ENCODE measurements around the gene CLEC10A. TPM values are rescaled to one million over a fixed set of nuclear protein-coding genes. Genes with fewer than 3 reads are reported as not detected.
"Not testable (repeated sequence)": the region's sequence is repeated elsewhere in the genome, so short reads cannot be mapped to it uniquely, and the experiment has no call there.

The CLEC10A gene, protein sequence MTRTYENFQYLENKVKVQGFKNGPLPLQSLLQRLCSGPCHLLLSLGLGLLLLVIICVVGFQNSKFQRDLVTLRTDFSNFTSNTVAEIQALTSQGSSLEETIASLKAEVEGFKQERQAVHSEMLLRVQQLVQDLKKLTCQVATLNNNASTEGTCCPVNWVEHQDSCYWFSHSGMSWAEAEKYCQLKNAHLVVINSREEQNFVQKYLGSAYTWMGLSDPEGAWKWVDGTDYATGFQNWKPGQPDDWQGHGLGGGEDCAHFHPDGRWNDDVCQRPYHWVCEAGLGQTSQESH
- 1 to 10 TPM; 7.8 to 9.6 TPM for total RNA-seq
- polyA plus RNA-seq (ENCODE audit: insufficient read length in 6 of 6): 1 to 10 TPM; 2.0 to 3.6 (median 3.6) TPM
- long read RNA-seq, donor 1, partial matches to known transcripts: 0 of 4 reads
- long read RNA-seq, donor 1, other reads (novel, unspliced or antisense): 0 of 4 reads
- long read RNA-seq, donor 2, partial matches to known transcripts: 0 of 1 reads
- long read RNA-seq, donor 2, other reads (novel, unspliced or antisense): 0 of 1 reads
- long read RNA-seq, donor 3: 0 reads
- long read RNA-seq, donor 4, transcript CLEC10A-202 (9 exons, 1,646 nt): major isoform, 6 of 11 reads
- long read RNA-seq, donor 4, partial matches to known transcripts: 1 of 11 reads
- long read RNA-seq, donor 4, other reads (novel, unspliced or antisense): 1 of 11 reads
- long read RNA-seq, donor 5, partial matches to known transcripts: 0 of 2 reads
- long read RNA-seq, donor 5, other reads (novel, unspliced or antisense): 0 of 2 reads
- long read RNA-seq, donor 6, partial matches to known transcripts: 0 of 1 reads
- long read RNA-seq, donor 6, other reads (novel, unspliced or antisense): 0 of 1 reads
- long read RNA-seq, donor 7, partial matches to known transcripts: 0 of 1 reads
- long read RNA-seq, donor 7, other reads (novel, unspliced or antisense): 0 of 1 reads
- long read RNA-seq, donor 8, partial matches to known transcripts: 0 of 1 reads
- long read RNA-seq, donor 8, other reads (novel, unspliced or antisense): 0 of 1 reads
- long read RNA-seq, donor 9: 0 reads
- long read RNA-seq, donor 10, partial matches to known transcripts: 0 of 9 reads
- long read RNA-seq, donor 10, other reads (novel, unspliced or antisense): 2 of 9 reads
- long read RNA-seq, donor 11: 0 reads
- long read RNA-seq, donor 12: 0 reads

DNA sequence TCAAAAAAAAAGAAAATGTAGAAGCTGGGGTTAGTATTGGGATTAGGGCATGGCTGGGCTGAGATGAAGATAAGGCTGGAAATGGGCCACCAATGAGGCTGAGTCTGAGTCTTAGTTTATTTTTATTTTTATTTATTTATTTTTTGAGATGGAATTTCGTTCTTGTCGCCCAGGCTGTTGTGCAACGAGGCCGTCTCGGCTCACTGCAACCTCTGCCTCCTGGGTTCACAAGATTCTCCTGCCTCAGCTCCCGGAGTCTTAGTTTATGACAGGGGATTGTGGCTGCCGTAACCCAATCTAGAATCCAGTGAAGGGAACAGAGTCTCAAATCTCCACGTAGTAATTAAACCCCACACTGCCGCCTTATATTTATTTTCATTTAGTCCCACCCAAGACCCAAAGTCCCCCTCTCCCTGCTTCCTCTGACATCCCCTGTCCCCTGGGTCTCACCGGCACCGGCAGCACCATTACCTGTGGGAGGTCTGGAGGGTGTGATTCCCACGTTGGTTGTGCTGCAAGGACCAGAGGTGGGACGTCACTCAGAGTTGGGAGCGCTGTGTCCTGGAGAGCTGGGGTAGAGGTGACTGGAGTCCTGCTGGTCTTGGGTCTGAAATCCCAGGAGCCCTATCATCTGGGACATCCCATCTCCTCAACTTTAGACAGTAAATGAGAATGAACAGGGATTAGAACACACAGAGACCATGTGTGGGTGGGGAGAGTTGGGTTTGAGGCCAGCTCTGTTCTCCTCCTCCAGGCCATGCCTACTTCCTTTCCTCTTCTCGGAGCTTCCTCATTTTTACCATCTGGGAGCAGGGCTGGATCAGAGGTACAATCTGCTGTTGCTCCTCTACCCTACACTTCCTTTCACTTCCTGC is at the start of gene CLEC10A:
TSS of gene CLEC10A (minus strand) at position 671 of the 875 bp plus-strand sequence. CDS start 1,439 bp downstream, outside the sequence.
- ATAC-seq: peak; percentile 59
- Histone ChIP-seq H3K36me3 (no peaks in the 10 kb centered on the region), H3K9me3 (no peaks in the 10 kb centered on the region), H3K27ac (no peak within 1 kb of the TSS), H3K27me3 (no peaks in the 10 kb centered on the region), H3K4me3 (peak within 1 kb of the TSS in 1 of 2 donors; percentile 18), H3K4me1 (peaks cover 0 to 15% of the 10 kb centered on the region in 2 donors)
- TF ChIP-seq, protein P1, sequence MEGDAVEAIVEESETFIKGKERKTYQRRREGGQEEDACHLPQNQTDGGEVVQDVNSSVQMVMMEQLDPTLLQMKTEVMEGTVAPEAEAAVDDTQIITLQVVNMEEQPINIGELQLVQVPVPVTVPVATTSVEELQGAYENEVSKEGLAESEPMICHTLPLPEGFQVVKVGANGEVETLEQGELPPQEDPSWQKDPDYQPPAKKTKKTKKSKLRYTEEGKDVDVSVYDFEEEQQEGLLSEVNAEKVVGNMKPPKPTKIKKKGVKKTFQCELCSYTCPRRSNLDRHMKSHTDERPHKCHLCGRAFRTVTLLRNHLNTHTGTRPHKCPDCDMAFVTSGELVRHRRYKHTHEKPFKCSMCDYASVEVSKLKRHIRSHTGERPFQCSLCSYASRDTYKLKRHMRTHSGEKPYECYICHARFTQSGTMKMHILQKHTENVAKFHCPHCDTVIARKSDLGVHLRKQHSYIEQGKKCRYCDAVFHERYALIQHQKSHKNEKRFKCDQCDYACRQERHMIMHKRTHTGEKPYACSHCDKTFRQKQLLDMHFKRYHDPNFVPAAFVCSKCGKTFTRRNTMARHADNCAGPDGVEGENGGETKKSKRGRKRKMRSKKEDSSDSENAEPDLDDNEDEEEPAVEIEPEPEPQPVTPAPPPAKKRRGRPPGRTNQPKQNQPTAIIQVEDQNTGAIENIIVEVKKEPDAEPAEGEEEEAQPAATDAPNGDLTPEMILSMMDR (IDR thresholded peaks at IDR 0.05): no peak
- intact Hi-C loops (cut with DNase I): no loop called here
- DNase-seq: no peak

DNA sequence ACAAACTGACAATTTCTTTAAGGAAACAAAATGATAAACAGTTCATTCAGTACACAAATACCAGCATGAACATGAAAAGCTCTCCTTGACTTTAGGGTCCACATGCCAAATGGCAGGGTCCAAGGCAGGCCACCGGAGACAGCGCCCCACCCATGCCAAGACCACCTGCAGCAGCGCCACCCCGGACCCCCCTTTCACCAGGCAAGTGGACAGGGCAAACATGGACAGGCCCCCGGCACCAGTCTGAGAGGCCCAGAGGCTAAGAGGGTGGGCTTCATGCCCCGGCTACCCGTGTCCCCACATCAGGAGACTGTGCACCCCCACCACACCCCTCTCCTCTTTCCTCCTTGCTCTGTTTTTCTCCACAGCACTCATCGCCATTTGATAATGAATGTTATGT is 49.3 kb upstream of the CLEC10A start:
- TF ChIP-seq, protein P1 (IDR thresholded peaks at IDR 0.05): no peak
- H3K36me3 ChIP-seq: no peaks in the 10 kb centered on the region
- no peak for ATAC-seq
- intact Hi-C loops (cut with DNase I): no loop called here
- H3K9me3 ChIP-seq: no peaks in the 10 kb centered on the region
- peaks cover 0 to 23% of the 10 kb centered on the region in 2 donors for H3K4me1 ChIP-seq
- peaks cover 0 to 31% of the 10 kb centered on the region in 2 donors for H3K27me3 ChIP-seq
- no peak overlapping the region for H3K4me3 ChIP-seq
- no peak overlapping the region for H3K27ac ChIP-seq
- DNase-seq: peak in 1 of 4 donors; percentile 66

DNA sequence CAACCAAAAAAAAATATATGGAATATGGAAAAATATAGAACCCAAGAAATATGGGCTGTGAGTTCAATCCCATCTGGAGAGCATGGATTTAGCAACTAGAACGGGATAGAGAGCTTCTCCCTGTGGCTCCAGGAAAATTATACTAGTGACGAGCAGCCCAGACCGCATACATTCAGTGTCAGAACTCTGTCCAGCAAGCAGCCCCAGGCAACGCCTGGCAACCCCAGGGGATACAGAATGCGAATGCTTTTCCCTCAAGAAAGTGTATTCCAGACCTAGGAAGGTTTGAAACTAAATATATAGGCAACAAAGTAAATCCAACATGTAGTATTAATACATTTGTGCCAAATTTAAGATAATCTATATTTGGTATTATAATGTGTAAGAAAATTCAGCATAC is 48.1 kb upstream of the CLEC10A start:
- H3K27me3 ChIP-seq: peaks cover 0 to 22% of the 10 kb centered on the region in 2 donors
- ATAC-seq (no peak), DNase-seq (peak in 1 of 4 donors; percentile 29)
- no peak overlapping the region for H3K27ac ChIP-seq
- TF ChIP-seq, protein P1 (IDR thresholded peaks at IDR 0.05): no peak
- H3K9me3 ChIP-seq: no peaks in the 10 kb centered on the region
- H3K4me1 ChIP-seq: peaks cover 0 to 13% of the 10 kb centered on the region in 2 donors
- intact Hi-C loops (cut with DNase I): no loop called here
- H3K36me3 ChIP-seq: no peaks in the 10 kb centered on the region
- H3K4me3 ChIP-seq: no peak overlapping the region

DNA sequence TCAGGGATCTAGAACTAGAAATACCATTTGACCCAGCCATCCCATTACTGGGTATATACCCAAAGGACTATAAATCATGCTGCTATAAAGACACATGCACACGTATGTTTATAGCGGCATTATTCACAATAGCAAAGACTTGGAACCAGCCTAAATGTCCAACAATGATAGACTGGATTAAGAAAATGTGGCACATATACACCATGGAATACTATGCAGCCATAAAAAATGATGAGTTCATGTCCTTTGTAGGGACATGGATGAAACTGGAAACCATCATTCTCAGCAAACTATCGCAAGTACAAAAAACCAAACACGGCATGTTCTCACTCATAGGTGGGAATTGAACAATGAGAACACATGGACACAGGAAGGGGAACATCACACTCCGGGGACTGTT is 47.5 kb upstream of the CLEC10A start:
- intact Hi-C loops (cut with DNase I); H3K36me3 ChIP-seq; ATAC-seq: not testable (repeated sequence)

DNA sequence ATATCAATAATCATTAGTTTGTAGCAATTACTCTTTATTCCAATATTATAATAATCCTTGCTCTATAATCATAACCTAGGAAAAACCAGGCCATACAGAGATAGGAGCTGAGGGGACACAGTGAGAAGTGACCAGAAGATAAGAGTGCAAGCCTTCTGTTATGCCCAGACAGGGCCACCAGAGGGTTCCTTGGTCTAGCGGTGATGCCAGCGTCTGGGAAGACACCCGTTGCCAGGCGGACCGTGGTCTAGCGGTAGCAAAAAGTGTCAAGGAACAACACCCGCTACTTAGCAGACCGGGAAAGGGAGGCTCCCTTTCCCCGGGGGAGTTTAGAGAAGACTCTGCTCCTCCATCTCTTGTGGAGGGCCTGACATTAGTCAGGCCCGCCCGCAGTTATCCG is 46.3 kb upstream of the CLEC10A start:
- ATAC-seq; H3K9me3 ChIP-seq; H3K4me3 ChIP-seq; intact Hi-C loops (cut with DNase I); H3K27ac ChIP-seq; H3K36me3 ChIP-seq: not testable (repeated sequence)
- peaks cover 0 to 28% of the 10 kb centered on the region in 2 donors for H3K27me3 ChIP-seq
- DNase-seq: peak in 1 of 4 donors; percentile 25
- H3K4me1 ChIP-seq: peaks cover 0 to 10% of the 10 kb centered on the region in 2 donors

More for the DNA sequence above, 47.5 kb upstream of the CLEC10A start:
- not testable (repeated sequence) for H3K27ac ChIP-seq, H3K4me1 ChIP-seq, DNase-seq, H3K4me3 ChIP-seq, H3K9me3 ChIP-seq
- peaks cover 0 to 25% of the 10 kb centered on the region in 2 donors for H3K27me3 ChIP-seq
